GM23338 (cell line): ENCODE results near the gene PAIP1. TPM values are rescaled to one million over a fixed set of nuclear protein-coding genes. Genes with fewer than 3 reads are reported as not detected.

ENCODE experiments used
- ATAC-seq: fragments of 200-7000 bp; cut with Tn5 transposase; 3 replicates; pipeline ENCODE4 v1.9.1; 2020
- DNase-seq: peaks from one replicate; pipeline ENCODE4 v3.0.0-alpha.2; 2015; ENCODE audit warnings: low spot score
- H2AFZ ChIP-seq: fragments of 200-600 bp; sonication (generic); 2 replicates; pipeline ENCODE4 v1.8.0; 2016; ENCODE audit warnings: antibody characterized with exemption, mild to moderate bottlenecking, moderate library complexity
- H3F3A ChIP-seq: fragments of 200-600 bp; sonication (generic); replicated peaks from 2 replicates; pipeline ENCODE4 v1.8.0; 2017; ENCODE audit warnings: antibody characterized with exemption, mixed run types, low read depth
- H3K27ac ChIP-seq: fragments of 200-600 bp; sonication (generic); 2 replicates; pipeline ENCODE4 v1.6.1; 2016; ENCODE audit warnings: low read depth
- H3K27me3 ChIP-seq: fragments of 200-600 bp; sonication (generic); 2 replicates; pipeline ENCODE4 v1.8.0; 2016; ENCODE audit warnings: mild to moderate bottlenecking, mixed run types, moderate library complexity; ENCODE audit not compliant: insufficient read depth
- H3K36me3 ChIP-seq: fragments of 200-600 bp; sonication (generic); 2 replicates; pipeline ENCODE4 v1.8.0; 2016; ENCODE audit warnings: mild to moderate bottlenecking; ENCODE audit not compliant: insufficient read depth
- H3K4me1 ChIP-seq: fragments of 200-600 bp; sonication (generic); 2 replicates; pipeline ENCODE4 v1.8.0; 2016; ENCODE audit warnings: mild to moderate bottlenecking, moderate library complexity; ENCODE audit not compliant: insufficient read depth
- H3K4me2 ChIP-seq: fragments of 200-600 bp; sonication (generic); 2 replicates; pipeline ENCODE4 v1.7.1; 2017; ENCODE audit warnings: mixed run types
- H3K4me3 ChIP-seq: fragments of 200-600 bp; sonication (generic); 2 replicates; pipeline ENCODE4 v1.6.1; 2016; ENCODE audit warnings: mixed run types
- H3K79me2 ChIP-seq: fragments of 200-600 bp; sonication (generic); replicated peaks from 2 replicates; pipeline ENCODE4 v1.8.0; 2017; ENCODE audit warnings: mild to moderate bottlenecking; ENCODE audit not compliant: insufficient read depth
- H3K9me2 ChIP-seq: fragments of 200-600 bp; sonication (generic); 2 replicates; pipeline ENCODE4 v1.8.0; 2017; ENCODE audit not compliant: insufficient read depth
- H4K20me1 ChIP-seq: fragments of 200-600 bp; sonication (generic); replicated peaks from 2 replicates; pipeline ENCODE4 v1.8.0; 2017; ENCODE audit warnings: mild to moderate bottlenecking; ENCODE audit not compliant: insufficient read depth
- H3K27ac Mint-ChIP-seq: 2 replicates; pipeline ENCODE4 v1.8.0; 2020; ENCODE audit warnings: inconsistent platforms, mild to moderate bottlenecking, moderate library complexity, mixed read lengths
- H3K27me3 Mint-ChIP-seq: 3 replicates; pipeline ENCODE4 v1.8.0; 2022; ENCODE audit warnings: low read depth, mild to moderate bottlenecking, moderate library complexity, mixed read lengths, inconsistent platforms; ENCODE audit not compliant: insufficient read depth, poor library complexity
- H3K36me3 Mint-ChIP-seq: 3 replicates; pipeline ENCODE4 v1.8.0; 2021; ENCODE audit warnings: low read depth, mild to moderate bottlenecking, inconsistent platforms, moderate library complexity, mixed read lengths
- H3K4me1 Mint-ChIP-seq: 3 replicates; pipeline ENCODE4 v1.8.0; 2020; ENCODE audit warnings: mild to moderate bottlenecking, inconsistent platforms, mixed read lengths
- H3K4me3 Mint-ChIP-seq: 3 replicates; pipeline ENCODE4 v1.8.0; 2021; ENCODE audit warnings: moderate library complexity, mild to moderate bottlenecking, inconsistent platforms, mixed read lengths
- H3K9me3 Mint-ChIP-seq: 3 replicates; pipeline ENCODE4 v1.8.0; 2020; ENCODE audit warnings: moderate library complexity, mild to moderate bottlenecking, inconsistent platforms, mixed read lengths
- CREB1 ChIP-seq: fragments of 250-450 bp; sonication (Bioruptor Pico); IDR thresholded peaks from 2 replicates; pipeline ENCODE4 v1.5.0; 2020; ENCODE audit warnings: low read depth, mild to moderate bottlenecking, moderate library complexity
- CTCF ChIP-seq, 2 experiments: fragments of 200-600 bp in 1 of 2; sonication (generic) in 1 of 2; conservative IDR thresholded peaks; 2 replicates each; pipeline versions ENCODE4 v1.5.1 to v1.6.1; 2016 to 2017; ENCODE audit warnings: antibody characterized with exemption in 2 of 2, low read depth in 2 of 2, mild to moderate bottlenecking in 2 of 2, moderate library complexity in 1 of 2
- ETS1 ChIP-seq: IDR thresholded peaks from 2 replicates; pipeline ENCODE4 v1.6.1; 2016; ENCODE audit warnings: antibody characterized with exemption
- EZH2 ChIP-seq: fragments of 200-600 bp; sonication (generic); IDR thresholded peaks from one replicate; pipeline ENCODE4 v1.8.0; 2017; ENCODE audit warnings: antibody characterized with exemption, mild to moderate bottlenecking, low read depth; ENCODE audit not compliant: unreplicated experiment
- NANOG ChIP-seq: IDR thresholded peaks from 2 replicates; pipeline ENCODE4 v1.6.1; 2016; ENCODE audit warnings: antibody characterized with exemption, borderline replicate concordance
- STAT1 ChIP-seq: IDR thresholded peaks from one replicate; pipeline ENCODE4 v1.6.1; 2016; ENCODE audit warnings: antibody characterized with exemption; ENCODE audit not compliant: unreplicated experiment
- ZNF331 ChIP-seq: fragments of 250-450 bp; sonication (Bioruptor Pico); IDR thresholded peaks from 2 replicates; pipeline ENCODE4 v1.5.0; 2020; ENCODE audit warnings: low read depth, mild to moderate bottlenecking, moderate library complexity
- long read RNA-seq: library from polyadenylated mRNA; unstranded; transcript quantifications from one replicate; pipeline ENCODE4 v2.0.0, GENCODE V29; 2020; ENCODE audit not compliant: unreplicated experiment
- polyA plus RNA-seq: library from polyadenylated mRNA; unstranded; fragments of >200 nt; fragmentation: Nextera tagmentation; extraction: Ambion mirVana; gene quantifications from 2 replicates; pipeline ENCODE4 v1.2.1, GENCODE V29; 2016
- total RNA-seq: library from RNA; depleted of rRNA; stranded (reverse); fragments of >200 nt; shearing (Covaris generic); gene quantifications from 2 replicates; pipeline ENCODE4 v1.2.3, GENCODE V29; 2014; rRNA removed
- TF ChIP-seq, protein P1 (sequence below): IDR thresholded peaks from one replicate; pipeline ENCODE4 v1.6.1; 2018; ENCODE audit warnings: antibody characterized with exemption; ENCODE audit not compliant: unreplicated experiment

Gene PAIP1
- total RNA-seq (140 and 141 TPM in 2 replicates), polyA plus RNA-seq (108 and 113 TPM in 2 replicates)
- long read RNA-seq, transcript PAIP1-203 (11 exons, 1,734 nt): major isoform, 29 of 56 reads
- long read RNA-seq, transcript PAIP1-201 (11 exons, 2,782 nt): minor isoform, 16 of 56 reads
- long read RNA-seq, partial matches to known transcripts: 7 of 56 reads
- long read RNA-seq, other reads (novel, unspliced or antisense): 3 of 56 reads

GRCh38 chr5:43556857-43557542, at the start of gene PAIP1:
PAIP1 (minus strand) TSS chr5:43557077; CDS start chr5:43556846, 231 bp downstream.
- H3K4me3 Mint-ChIP-seq: peak within 1 kb of the TSS; percentile 92
- peak within 1 kb of the TSS; percentile 88 for H2AFZ ChIP-seq
- H3K27me3 Mint-ChIP-seq: peaks cover 11% of the 10 kb centered on the region
- H4K20me1 ChIP-seq: peaks cover 12% of the 10 kb centered on the region; the same call in 1 of the 2 replicates
- peaks cover 27% of the 10 kb centered on the region for H3K4me1 ChIP-seq
- DNase-seq (peak; percentile 87), ATAC-seq (peak; percentile 71)
- H3K27me3 ChIP-seq: no peaks in the 10 kb centered on the region
- peak within 1 kb of the TSS; percentile 81 for H3K4me3 ChIP-seq
- no peaks in the 10 kb centered on the region for H3K9me2 ChIP-seq
- H3K36me3 Mint-ChIP-seq: peaks cover 7% of the 10 kb centered on the region
- peak within 1 kb of the TSS; percentile 98 for H3K27ac Mint-ChIP-seq
- peaks cover 43% of the 10 kb centered on the region for H3K79me2 ChIP-seq
- H3K4me2 ChIP-seq: peak within 1 kb of the TSS; percentile 88
- H3K36me3 ChIP-seq: peaks cover 25% of the 10 kb centered on the region
- H3K27ac ChIP-seq: peak within 1 kb of the TSS; percentile 87
- no peaks in the 10 kb centered on the region for H3F3A ChIP-seq
- H3K9me3 Mint-ChIP-seq: no peaks in the 10 kb centered on the region
- peaks cover 12% of the 10 kb centered on the region for H3K4me1 Mint-ChIP-seq
- TF ChIP-seq CREB1 (CRISPR knock-in tag) (peak; percentile 21; the same call in 1 of the 2 replicates), EZH2 (no peak), CTCF (conservative IDR thresholded peaks at IDR 0.05; ENCODE audit: low read depth in 2 of 2) (peak; percentile 34 to 57), STAT1 (no peak)
- TF ChIP-seq, protein P1, sequence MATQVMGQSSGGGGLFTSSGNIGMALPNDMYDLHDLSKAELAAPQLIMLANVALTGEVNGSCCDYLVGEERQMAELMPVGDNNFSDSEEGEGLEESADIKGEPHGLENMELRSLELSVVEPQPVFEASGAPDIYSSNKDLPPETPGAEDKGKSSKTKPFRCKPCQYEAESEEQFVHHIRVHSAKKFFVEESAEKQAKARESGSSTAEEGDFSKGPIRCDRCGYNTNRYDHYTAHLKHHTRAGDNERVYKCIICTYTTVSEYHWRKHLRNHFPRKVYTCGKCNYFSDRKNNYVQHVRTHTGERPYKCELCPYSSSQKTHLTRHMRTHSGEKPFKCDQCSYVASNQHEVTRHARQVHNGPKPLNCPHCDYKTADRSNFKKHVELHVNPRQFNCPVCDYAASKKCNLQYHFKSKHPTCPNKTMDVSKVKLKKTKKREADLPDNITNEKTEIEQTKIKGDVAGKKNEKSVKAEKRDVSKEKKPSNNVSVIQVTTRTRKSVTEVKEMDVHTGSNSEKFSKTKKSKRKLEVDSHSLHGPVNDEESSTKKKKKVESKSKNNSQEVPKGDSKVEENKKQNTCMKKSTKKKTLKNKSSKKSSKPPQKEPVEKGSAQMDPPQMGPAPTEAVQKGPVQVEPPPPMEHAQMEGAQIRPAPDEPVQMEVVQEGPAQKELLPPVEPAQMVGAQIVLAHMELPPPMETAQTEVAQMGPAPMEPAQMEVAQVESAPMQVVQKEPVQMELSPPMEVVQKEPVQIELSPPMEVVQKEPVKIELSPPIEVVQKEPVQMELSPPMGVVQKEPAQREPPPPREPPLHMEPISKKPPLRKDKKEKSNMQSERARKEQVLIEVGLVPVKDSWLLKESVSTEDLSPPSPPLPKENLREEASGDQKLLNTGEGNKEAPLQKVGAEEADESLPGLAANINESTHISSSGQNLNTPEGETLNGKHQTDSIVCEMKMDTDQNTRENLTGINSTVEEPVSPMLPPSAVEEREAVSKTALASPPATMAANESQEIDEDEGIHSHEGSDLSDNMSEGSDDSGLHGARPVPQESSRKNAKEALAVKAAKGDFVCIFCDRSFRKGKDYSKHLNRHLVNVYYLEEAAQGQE: peak; percentile 13

DNA sequence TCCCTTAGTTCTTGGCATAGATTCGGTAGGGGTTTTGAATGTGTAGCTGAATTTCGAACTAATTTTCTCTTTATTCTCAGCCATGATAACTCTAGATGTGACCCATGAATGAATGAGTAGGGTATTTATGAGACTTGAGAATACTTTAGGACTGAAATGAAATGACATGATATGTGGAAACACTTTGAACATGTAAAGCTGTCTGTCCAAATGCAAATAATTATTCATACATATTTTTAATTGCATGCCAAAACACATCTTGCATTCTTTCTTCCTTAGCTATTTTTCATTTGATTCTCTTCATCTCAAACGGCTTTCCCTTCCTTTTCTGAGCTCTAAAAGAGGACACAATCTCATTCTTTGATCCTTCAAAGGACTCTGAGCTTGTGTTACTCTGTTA, 49.5 kb upstream of the PAIP1 start:
- Histone ChIP-seq H3K79me2 (no peaks in the 10 kb centered on the region; the same call in 1 of the 2 replicates), H3K36me3 (no peaks in the 10 kb centered on the region), H3K27ac (no peak overlapping the region), H3K4me1 (peaks cover 9% of the 10 kb centered on the region), H3K27me3 (peaks cover 13% of the 10 kb centered on the region), H4K20me1 (peaks cover 9% of the 10 kb centered on the region; the same call in 1 of the 2 replicates), H2AFZ (no peak overlapping the region), H3K4me3 (no peak overlapping the region), H3F3A (no peaks in the 10 kb centered on the region), H3K4me2 (no peak overlapping the region), H3K9me2 (no peaks in the 10 kb centered on the region)
- Mint-ChIP-seq H3K36me3 (no peaks in the 10 kb centered on the region), H3K27me3 (peaks cover 14% of the 10 kb centered on the region), H3K27ac (no peak overlapping the region), H3K9me3 (no peaks in the 10 kb centered on the region; the same call in 2 of the 3 replicates), H3K4me1 (peaks cover 27% of the 10 kb centered on the region), H3K4me3 (no peak overlapping the region)
- DNase-seq: no peak
- no peak for ATAC-seq
- TF ChIP-seq CTCF (conservative IDR thresholded peaks at IDR 0.05; ENCODE audit: low read depth in 2 of 2) (no peak), NANOG (no peak), ETS1 (no peak), EZH2 (no peak), STAT1 (no peak), CREB1 (CRISPR knock-in tag) (no peak), ZNF331 (CRISPR knock-in tag) (no peak)
- TF ChIP-seq, protein P1: no peak
